Sigmoid colon (tissue), 4 donors: ENCODE measurements around the gene FUT6.

Experiments used
- EP300 ChIP-seq, 4 donors: sonication (generic); formaldehyde crosslinking; IDR thresholded peaks; one replicate each; pipeline ENCODE4 v1.6.1; 2017; ENCODE audit warnings: antibody characterized with exemption in 4 of 4
- POLR2A ChIP-seq, 2 donors: fragments of 450-650 bp; IDR thresholded peaks; one replicate each; pipeline ENCODE4 v1.6.1; 2016; ENCODE audit warnings: antibody characterized with exemption in 2 of 2, mild to moderate bottlenecking in 2 of 2, moderate library complexity in 2 of 2
- POLR2AphosphoS5 ChIP-seq, 4 donors: sonication (generic); formaldehyde crosslinking; IDR thresholded peaks; one replicate each; pipeline ENCODE4 v1.6.1; 2017; ENCODE audit warnings: antibody characterized with exemption in 4 of 4
- TF ChIP-seq, protein P1 (sequence below), 4 experiments: fragments of 450-650 bp in 3 of 4; fragments of 200-600 bp in 1 of 4; IDR thresholded peaks; one replicate each; pipeline ENCODE4 v1.5.1; 2016 to 2019; ENCODE audit warnings: antibody characterized with exemption in 4 of 4, mild to moderate bottlenecking in 3 of 4, moderate library complexity in 2 of 4

DNA sequence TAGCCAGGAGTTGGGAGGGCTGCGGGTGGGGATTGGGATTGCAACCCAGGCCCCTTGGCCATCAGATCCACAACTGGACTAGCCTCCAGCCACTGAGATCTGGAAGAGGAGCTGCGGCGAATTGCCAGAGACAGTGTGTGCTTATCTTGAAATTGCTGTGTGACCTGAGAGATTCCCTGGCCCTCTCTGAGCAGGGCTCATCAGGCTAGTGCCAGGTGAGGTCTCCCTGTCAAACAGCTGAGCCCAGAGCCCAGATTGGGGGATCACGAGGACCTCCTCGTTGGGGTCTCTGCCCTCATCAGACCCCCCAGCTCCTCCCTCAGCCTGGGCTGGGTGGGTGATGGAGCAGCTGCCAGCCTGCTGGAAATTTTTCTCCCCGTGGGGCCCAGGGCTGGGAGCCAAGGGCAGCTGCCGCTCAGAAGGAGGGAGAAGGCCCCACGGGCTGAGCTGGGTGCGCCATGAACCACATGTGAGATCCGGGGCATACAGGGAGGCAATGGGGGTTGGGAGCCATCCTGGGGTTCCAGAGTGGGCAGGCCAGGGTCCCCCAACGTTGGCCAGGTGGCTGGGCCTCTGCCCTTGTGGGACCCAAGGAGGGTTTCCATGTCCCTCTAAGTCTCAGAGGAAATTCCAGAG lies 23.6 kb upstream of the FUT6 start:
- TF ChIP-seq, protein P1, sequence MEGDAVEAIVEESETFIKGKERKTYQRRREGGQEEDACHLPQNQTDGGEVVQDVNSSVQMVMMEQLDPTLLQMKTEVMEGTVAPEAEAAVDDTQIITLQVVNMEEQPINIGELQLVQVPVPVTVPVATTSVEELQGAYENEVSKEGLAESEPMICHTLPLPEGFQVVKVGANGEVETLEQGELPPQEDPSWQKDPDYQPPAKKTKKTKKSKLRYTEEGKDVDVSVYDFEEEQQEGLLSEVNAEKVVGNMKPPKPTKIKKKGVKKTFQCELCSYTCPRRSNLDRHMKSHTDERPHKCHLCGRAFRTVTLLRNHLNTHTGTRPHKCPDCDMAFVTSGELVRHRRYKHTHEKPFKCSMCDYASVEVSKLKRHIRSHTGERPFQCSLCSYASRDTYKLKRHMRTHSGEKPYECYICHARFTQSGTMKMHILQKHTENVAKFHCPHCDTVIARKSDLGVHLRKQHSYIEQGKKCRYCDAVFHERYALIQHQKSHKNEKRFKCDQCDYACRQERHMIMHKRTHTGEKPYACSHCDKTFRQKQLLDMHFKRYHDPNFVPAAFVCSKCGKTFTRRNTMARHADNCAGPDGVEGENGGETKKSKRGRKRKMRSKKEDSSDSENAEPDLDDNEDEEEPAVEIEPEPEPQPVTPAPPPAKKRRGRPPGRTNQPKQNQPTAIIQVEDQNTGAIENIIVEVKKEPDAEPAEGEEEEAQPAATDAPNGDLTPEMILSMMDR (IDR thresholded peaks at IDR 0.05) = no peak
- TF ChIP-seq POLR2AphosphoS5 (IDR thresholded peaks at IDR 0.05) (no peak), EP300 (IDR thresholded peaks at IDR 0.05) (no peak), POLR2A (IDR thresholded peaks at IDR 0.05) (no peak)
